GM21360 (cell line): ENCODE results near the gene TACSTD2.
"Not testable (repeated sequence)": the region's sequence is repeated elsewhere in the genome, so short reads cannot be mapped to it uniquely, and the experiment has no call there.

Source experiments
- ATAC-seq: cut with Tn5 transposase; IDR thresholded peaks from one replicate; pipeline ENCODE4 v1.9.1; 2021; ENCODE audit warnings: mild to moderate bottlenecking, moderate library complexity; ENCODE audit not compliant: unreplicated experiment

Gene TACSTD2

DNA sequence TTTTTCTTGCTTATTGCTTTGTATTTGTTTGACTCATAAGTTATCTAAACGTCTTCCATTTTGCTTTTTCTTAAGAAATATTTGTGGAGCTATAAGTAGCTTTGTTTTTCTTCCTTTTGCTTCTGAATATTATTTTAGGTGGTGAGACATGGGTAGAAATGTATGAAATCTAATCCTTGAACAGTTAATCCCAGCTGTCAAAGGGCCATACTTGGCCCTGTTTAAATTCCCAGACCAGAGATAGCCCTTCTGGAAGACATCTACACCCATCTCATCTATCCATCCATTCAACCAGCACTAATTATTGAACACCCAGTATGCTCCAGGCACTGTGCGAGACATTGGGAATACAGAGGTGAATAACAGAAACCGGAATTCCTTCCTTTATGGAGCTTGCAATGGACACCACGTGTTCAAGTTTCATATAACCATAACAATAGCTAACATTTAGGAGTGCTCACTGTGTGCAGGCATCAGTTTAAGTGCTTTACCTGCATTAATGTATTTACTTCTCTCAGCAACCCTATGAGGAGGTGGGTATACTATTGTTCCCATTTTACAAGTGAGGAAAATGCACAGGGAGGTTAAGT, 8.7 kb downstream of the TACSTD2 start:
- no peak for ATAC-seq

- no peak for ATAC-seq
These were observed 10.7 kb downstream of the TACSTD2 start for GRCh38 chr1:58566339-58566738.

DNA sequence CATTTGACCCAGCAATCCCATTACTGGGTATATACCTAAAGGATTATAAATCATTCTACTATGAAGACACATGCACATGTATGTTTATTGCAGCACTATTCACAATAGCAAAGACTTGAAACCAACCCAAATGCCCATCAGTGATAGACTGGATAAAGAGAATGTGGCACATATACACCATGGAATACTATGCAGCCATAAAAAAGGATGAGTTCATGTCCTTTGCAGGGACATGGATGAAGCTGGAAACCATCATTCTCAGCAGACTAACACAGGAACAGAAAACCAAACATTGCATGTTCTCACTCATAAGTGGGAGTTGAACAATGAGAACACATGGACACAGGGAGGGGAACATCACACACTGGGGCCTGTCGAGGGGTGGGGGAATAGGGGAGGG, 13.3 kb downstream of the TACSTD2 start:
- not testable (repeated sequence) for ATAC-seq

DNA sequence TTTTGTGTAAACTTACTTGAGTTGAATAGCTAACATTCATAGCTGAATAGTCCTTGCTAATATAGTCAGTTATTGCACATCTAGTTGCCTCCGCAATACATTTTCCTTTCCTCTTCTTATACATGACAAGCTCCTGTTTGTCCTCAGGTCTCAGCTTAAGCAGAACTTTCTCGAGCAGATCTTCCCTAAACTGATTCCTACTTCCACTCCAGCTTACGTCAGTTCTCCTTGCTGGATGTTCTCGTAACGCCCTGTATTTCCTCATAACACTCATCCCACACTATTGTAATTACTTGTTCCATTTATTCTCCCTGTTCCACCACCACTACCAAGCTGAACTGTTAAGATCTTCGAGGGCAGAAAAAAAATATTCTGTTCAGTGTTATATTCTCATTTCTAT, 15.4 kb downstream of the TACSTD2 start:
- no peak for ATAC-seq

- ATAC-seq = no peak
These were observed 21.7 kb downstream of the TACSTD2 start for GRCh38 chr1:58555393-58555792.

DNA sequence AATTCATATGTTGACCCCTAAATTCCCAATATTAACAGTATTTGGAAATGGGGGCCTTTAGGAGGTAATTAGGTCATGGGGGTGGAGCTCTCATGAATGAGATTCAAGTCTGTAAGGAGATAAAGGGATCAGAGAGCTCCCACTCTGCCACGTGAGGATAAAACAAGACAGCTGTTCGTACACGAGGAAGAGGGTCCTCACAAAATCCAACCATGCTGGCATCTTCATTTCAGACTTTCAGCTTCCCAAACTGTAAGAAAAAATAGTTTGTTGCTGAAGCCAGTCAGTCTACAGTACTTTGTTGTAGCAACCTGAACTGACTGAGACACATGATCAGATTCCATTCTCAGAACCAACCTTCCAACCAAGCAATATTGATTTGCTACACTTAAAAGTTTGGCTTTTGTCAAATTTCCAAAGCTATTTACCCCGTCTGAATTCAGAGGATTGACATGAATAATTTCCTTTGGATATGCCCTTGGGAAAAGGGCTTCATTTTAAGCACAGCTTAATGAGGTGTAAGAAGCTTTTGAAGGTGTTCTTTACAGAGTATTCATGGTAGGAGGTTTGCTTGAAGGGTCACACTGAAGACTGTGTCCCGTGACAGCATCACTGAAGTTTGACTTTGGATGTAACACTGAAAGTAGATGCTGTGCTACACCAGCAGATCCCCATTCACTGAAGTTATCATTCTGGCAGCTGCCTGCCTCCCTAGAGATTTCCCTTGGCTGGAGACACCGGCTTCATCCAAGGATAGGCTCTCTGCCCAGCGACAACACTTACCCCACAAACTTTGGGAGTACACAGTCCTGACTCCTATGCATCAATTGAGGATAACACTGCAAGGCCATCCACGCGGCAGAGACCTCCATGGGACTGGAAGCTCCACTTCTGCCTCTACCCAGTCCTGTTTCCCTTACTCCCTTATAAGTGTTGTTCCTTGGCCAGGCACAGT, 25.6 kb downstream of the TACSTD2 start:
- no peak for ATAC-seq

GRCh38 chr1:58549291-58549690, 27.8 kb downstream of the TACSTD2 start:
- not testable (repeated sequence) for ATAC-seq

DNA sequence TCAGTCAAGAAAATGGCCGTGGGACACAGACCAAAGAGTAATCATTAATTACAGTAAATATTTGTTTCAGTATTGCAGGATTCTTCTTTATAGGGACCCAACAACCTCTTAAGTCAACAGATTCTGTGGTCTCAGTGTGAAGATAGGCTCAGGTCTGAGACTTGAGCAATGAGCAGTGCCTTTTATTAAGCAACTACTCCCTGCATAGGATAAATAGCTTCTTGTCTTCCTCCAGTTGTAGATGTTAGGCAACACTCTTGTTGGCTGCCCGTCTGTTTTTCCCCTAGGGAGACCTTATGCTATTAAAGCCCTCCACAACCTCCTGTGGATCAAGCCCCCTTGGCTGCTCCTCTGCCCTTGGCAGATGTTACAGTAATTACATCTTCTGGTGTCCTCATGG, 28.7 kb downstream of the TACSTD2 start:
- no peak for ATAC-seq

DNA sequence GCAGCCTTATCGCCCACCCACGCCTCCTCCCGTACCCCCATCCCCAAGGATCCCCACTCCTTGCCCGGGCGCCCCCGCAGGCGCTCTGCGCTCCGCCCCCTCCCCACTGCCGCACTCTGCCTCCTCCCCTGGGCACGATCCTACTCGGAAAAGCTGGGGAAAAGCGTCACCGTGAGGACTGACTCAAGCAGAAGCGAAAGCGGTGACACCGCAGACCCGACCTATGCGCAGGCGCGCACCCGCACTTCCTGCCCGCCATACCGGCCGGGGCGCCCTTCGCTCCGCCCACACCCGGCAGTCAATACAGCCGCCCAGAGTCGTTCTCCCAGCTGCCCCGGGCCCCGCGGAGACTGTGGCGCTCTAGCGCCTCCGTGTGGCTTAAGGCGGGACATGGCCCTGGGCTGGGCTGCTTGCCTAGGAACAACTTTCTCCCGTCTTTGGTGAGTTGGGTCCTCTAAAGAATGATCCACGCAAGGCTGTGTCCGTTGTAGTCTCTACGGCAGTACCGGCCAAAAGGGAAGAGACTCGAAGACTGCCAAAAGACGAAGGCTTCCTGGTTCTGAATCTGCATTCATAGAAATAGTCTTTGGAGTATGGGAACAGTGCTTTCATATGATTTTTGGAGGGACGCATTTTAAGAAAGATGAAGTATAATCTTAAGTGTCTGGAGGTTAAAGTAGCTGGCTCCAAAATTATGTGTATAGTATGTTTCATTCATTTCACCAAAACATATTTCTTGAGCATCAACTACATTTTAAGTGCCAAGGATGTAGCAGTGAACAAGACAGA, 30.3 kb downstream of the TACSTD2 start, which contains the start of gene OMA1:
Gene OMA1 (minus strand): TSS at position 207 of the 789 bp plus-strand sequence. CDS start 7,432 bp downstream, outside the sequence.
- ATAC-seq = peak; percentile 94

GRCh38 chr1:58545591-58546519, 31.2 kb downstream of the TACSTD2 start:
- ATAC-seq = peak; percentile 42

GRCh38 chr1:58543260-58543659, 33.8 kb downstream of the TACSTD2 start:
- ATAC-seq = no peak

DNA sequence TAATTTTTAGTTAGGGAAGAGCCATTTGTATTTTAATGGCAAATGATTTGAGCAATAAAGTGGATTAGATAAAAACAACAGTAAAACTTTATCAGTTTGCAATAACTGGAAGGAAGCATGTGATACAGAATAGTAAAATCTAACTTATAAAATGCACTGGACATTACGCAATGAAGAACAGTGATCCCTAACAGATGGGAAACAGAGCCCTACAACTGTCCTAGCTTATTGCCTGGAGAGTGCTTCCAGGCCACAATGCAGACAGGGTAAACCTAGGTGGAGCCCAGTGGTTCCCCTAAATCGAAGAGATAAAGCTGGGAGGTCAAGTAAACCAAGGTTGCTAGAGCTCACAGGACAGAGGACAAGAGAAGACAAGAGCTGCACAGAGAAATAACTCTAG, 37.5 kb downstream of the TACSTD2 start:
- no peak for ATAC-seq

- ATAC-seq = no peak
These were observed 38.2 kb downstream of the TACSTD2 start for GRCh38 chr1:58538821-58539220.

GRCh38 chr1:58531842-58532241, 45.2 kb downstream of the TACSTD2 start:
- not testable (repeated sequence) for ATAC-seq

- ATAC-seq = no peak
These were observed 47.8 kb downstream of the TACSTD2 start for GRCh38 chr1:58529284-58529683.

GRCh38 chr1:58528518-58528917, 48.5 kb downstream of the TACSTD2 start:
- ATAC-seq = no peak
